CD4-positive, alpha-beta T cell treated with Interleukin-17A for 1 hour (primary cell): ENCODE data around the gene ZMIZ1.

ENCODE experiments used
- DNase-seq: peaks from one replicate; pipeline ENCODE4 v3.0.0-alpha.2; 2020

ZMIZ1 gene

DNA sequence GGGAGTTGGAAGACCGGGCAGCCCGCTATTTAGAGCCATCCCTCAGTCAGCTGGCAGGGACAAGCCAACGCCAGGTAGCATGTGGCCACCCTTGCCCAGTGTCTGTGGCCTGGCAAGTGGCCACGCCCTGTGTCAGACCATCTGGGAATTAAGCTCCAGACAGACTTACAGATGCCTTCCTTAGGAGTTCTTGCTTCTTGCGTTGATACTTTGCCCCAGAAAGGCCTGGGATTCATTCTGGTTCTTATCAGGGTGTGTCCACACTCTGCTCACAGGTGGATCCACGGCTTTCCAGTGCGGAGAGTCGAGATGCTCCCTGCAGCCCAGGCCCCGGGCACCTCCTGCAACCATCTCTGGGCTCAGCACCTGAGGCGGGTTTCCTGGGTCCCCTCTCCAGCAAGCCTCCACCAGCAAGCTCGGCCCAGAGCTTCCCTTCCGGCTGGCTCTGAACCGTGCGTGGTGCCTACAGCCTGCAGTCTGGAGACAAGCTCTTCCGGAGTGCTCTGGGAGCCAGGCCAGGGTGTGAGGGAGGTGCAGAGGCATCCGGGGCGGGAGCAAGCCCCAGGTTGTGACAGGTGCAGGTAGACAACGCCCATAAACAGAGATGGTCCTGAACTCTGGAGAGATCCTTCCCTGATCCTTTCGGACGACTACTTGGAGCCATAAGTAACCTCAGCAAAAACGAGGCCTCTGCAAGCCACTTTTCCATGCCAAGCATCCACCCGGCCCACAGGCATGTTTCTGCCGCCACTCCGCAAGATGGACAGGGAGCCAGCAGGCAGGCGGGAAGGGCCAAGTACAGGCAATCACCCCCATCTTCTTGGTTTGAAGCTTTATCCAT, 246.2 kb downstream of the ZMIZ1 start:
- no peak for DNase-seq

GRCh38 chr10:79315602-79315920, 246.8 kb downstream of the ZMIZ1 start:
- DNase-seq, result no peak

DNA sequence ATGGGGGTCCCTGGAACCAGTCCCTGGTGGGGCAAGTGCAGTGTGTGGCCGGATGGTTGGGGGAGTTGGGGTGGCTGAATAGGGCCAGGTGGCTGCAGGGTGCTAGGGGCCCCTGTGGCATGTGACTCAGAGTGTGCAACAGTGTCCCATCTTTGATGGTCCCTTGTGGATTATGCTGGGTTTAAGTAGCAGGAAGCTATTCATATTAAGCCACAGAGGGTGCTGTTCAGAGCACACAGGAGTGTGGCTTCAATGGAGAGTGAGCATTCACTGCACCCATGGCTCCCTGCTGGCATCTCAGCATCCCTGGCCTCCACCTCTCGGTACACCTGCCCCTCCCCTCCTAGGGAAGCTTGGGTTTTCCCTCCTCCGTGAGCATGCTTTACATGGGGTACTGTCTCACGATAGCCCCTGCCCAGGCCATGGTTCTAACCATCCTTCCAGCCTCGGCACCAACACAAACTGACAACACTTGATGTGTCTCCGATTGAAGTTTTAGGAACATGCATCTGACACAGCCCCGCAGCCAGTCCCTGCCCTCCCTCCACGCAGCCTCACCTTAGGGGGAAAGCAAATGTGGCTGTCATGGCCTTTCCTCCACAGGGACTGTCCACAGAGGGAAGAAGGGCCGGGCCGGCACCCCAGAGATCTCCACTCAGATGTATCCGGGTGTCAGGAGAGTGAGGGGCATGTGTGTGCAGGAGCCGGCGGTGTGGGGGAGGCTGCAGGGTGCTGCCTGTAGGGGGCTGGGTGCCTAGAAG, 248.1 kb downstream of the ZMIZ1 start:
- no peak for DNase-seq

DNA sequence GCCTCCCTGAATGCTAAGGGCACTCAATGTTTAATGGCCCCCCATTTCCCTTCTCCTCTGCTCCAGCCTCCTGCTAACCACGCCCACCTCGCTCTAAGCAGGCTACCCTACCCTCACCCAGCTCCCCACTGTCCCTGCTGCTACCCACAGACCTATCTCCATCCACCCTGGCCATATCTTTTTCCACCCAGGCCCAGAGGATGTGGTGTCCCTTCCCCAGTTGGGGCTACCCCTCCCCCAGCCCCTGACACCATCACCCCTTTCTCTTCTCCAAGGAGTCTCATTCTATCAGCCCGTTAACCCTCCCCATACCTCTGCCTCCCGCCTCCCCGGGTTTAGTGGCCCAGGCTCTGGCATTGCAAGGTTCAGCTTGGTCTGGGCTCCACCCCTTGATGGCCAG, 249.6 kb downstream of the ZMIZ1 start:
- no peak for DNase-seq

DNA sequence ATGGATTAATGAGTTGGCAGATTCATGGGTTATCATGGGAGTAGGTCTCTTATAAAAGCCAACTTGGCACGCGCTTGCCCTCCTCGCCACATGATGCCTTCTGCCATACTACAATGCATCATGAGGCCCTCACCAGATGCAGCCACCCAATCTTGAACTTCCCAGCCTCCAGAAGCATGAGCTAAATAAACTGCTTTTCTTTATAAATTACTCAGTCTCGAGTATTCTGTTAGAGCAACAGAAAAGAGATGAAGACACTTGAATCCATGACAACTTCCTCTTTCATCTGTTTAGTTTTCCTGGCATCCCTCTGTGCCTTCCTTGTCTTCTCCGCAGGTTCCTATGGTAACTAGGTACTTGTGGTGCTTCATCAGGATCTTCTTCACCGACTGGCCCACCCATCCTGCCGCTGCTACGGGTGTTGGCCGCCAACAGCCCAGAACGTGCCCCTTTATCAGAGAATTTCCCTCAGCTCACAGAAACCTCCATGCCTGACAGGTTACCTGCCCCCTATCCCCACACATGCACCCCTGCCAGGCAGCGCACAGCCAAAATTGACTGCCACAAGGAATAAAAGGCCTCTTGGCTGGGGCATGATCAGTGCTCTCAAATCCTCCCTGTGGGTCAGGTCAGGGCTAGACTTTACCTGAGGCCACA, 250.5 kb downstream of the ZMIZ1 start:
- no peak for DNase-seq

- no peak for DNase-seq
Observed at GRCh38 chr10:79320316-79320715, 251.6 kb downstream of the ZMIZ1 start.

DNA sequence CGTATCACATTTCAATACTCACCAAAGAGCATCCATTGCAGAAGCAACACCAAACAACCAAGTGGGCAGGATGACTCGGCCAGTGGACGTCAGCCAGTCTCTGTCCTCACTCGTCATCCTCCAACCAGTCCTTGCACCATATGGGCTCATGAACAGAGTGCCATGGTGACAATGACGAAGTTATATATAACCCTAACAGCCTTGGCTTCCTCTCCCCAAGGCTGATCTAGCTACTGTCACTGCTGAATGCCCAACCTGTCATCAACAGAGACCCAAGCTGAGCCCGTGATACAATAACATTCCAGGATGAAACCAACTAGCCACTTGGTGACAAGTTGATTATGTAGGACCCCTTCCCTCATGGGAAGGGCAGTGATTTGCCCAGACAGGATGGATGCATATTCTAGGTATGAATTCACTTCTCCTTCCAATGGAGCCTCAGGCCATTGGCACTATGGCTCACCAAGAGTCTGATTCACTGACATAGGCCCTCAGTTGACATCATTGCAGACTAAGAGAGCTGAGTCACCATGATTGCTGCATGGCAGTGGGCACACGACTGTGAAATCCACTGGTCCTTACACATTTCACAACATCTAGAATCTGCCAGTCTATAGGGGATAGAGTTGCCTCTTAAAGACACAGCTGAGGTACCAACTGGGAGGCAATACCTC, 252.2 kb downstream of the ZMIZ1 start:
- no peak for DNase-seq

DNA sequence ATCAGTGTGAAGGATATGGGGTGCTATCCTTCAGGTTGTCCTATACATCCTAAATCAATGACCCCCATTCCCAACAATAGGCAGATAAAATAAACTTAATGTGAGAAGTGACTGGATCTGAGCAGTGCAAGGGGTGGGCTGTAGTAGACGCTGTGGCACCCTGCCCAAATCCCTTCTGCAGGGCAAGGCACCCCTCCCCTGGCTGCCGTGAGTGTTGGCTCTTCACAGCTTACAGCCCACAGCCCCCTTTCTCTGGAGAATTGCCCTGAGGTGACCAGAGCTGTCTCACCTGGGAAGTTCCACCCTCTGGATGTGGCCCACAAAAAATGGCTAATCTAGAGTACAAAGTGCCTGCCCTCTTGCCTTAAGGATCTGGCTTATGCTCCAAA, 252.7 kb downstream of the ZMIZ1 start:
- DNase-seq, result no peak

DNA sequence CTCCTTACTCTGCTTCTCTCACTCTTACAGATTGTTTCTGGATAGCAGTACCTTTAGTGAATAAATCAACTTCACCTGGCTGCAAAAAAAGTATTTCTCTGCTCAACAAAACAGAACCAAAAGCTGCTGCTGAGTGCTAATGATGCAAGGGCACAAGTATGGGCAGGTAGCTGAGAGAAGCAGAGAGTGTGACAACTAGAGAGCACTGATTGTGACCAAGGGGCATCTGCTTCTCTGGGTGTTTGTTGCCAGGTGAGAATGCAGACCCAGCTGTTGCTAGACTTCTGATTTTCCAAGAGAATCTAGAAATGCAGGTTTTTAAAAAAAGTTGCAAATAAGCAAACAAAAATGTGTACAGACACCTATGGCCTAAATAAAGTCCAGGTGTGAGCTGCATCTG, 253.2 kb downstream of the ZMIZ1 start:
- DNase-seq, result no peak

DNA sequence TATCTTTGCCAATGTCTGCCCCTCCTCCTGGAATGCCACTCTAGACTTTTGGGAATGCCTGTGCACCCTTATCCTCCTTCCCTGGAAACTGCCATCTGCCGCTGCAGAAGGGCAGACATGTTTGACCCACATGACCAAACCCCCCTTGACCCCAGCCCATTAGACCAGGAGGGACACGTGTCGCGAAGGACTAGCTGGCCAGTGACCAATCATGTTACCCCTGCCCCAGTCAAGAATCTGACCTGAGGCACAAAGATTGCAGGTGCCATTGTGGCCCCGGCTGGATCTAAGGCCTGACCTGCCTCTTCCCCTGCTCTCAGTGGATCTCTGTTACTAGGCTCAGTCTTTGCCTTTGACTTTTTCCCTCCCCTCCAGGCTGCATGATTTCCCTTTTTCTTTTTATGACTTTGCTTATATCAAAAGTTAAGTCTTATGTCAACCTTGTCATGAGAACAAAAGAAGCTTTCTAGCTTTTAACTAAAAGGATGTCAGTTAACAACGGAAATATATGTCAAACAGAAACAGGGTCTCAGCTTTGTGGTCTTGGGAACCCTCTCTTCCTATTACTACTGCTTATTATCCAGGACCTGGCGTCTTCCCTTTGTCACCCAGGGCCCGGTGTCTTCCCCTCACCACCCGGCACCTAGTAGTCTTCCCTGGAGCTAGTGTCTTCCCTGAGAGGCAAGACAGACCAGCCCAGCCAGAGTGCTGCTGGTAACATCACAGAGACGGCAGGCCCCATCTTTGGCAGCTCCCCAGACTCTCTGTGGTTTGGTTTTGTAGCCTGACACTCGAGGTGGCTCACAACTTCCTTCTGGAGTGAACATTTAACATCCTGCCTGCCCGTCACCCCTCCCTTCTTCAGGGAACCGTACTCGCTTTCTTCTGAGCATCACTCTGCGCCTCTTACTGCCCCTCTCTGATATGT, 254.1 kb downstream of the ZMIZ1 start:
- peak; percentile 82 for DNase-seq

DNA sequence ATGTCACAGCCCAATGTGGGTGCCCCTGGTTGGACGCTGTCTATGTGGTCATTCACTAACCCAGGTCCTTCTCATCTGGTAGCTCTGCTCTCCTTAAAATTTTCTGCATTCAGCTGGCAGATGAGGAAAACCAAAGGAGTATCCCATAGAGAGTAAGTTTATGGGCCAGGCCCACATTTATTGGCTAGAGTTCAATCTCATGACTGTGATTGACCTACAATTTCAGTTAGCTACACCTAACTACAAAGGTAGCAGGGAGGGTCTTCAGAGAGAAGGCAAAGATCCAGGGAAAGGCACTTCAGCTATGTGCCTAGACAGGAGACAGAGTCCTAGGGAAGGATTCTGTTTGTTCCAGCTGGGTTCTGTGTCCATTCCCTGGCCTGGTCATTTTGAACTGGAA, 254.8 kb downstream of the ZMIZ1 start:
- DNase-seq, result no peak

DNA sequence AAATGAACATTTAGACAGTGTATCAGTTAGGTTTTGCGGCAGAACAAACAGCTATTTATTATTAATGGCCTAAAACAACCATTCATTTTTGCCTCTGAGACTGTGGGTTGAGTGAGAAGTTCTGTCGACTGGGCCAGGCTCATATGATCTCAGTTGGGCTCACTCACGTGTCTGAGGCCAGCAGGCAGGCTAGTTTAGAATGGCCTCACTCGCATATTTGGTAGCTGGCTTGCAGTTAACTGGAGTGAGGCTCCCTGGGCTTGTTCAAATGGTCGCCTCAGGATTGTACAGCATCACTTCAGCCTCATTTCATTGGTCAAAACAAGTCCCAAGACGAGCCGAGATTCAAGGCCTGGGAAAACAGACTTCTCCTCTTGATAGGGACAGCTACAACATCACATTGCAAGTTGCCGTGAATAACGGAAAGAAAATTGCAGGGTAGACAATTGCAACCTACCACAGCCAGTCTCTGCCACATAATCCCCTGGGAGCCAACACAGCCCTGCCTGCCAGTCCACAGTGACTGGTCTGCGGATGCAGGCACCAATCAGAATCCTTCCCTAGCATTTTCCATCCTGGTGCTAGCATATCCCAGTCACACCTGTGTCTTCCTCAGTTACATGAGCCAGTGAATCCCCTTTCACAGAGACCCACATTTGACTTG, 255.4 kb downstream of the ZMIZ1 start:
- DNase-seq, result no peak

- no peak for DNase-seq
Observed at GRCh38 chr10:79326361-79327089, 257.8 kb downstream of the ZMIZ1 start.

DNA sequence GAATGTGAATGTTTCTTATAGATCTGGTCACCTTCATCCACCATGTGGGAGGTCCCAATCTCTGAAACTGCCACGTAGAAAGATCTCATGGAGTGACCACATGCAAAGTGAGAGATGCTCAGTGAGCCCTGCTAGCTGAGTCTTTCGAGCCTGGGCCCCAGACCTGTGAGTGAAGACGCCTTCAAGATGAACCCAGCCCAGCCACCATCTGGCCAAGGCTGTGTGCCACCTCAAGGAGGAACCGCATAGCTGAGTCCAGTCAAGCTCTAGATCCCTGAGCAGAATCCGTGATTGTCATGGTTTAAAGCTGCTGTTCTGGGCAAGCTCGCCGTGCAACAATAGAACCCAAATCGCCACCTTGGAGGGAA, 258.3 kb downstream of the ZMIZ1 start:
- no peak for DNase-seq

DNA sequence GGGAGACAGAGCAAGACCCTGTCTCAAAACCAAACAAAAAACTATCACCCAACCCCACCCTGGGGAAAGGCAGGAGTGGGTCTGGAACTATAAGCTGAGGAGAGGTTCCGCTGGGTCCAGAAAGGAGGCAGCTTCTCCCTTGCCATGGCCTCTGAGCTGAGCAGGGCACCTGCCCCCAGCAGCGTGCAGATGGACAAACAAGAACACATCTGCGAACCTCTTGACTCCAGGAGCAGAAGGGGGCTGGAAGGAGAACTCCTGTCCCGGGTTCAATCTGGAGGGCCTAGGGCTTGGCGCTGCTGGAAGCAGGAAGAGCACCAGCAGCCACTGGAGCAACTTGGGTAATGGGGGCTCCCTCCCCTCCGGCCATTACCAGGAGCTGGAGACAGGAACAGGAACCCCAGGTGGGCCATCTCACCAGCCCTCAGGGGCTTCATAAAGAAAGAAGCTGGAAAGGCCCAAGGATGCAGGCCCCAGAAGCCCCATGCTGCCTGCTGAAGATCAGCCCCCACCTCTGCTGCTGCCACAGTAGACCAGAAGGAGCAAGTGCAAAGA, 259.5 kb downstream of the ZMIZ1 start:
- no peak for DNase-seq

GRCh38 chr10:79328737-79329504, 260.2 kb downstream of the ZMIZ1 start:
- no peak for DNase-seq

GRCh38 chr10:79329529-79329928, 260.8 kb downstream of the ZMIZ1 start:
- no peak for DNase-seq

DNA sequence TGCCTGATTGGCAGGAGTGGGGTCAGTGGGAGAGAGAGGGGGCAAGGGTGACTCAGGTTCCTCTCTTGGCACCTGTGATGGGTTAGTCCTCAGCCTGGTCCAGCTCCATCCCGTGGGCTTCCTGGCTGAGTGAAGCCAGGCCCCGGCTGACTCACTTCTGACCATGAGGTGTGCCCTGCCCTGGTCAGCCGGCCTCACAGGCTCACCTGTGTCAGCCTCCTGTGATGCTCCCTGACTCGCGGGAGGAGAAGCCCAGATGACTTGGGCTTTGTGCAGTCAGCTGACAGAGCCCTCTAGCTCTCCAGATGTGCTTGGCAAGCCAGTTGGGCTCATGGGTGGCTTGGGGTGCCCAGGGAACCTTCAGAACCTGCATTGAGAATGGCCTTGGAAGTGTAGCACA, 262.5 kb downstream of the ZMIZ1 start:
- no peak for DNase-seq

- DNase-seq, result peak; percentile 83
Observed at GRCh38 chr10:79331709-79332108, 262.9 kb downstream of the ZMIZ1 start.
